ENCODE measurements around the gene TMPRSS9. TPM values are rescaled to one million over a fixed set of nuclear protein-coding genes. Genes with fewer than 3 reads are reported as not detected.

Gene TMPRSS9
- polyA plus RNA-seq, 1 donor (not counting 4 experiments of a cell fraction or from before 2014, with no cell fraction given) = not detected

DNA sequence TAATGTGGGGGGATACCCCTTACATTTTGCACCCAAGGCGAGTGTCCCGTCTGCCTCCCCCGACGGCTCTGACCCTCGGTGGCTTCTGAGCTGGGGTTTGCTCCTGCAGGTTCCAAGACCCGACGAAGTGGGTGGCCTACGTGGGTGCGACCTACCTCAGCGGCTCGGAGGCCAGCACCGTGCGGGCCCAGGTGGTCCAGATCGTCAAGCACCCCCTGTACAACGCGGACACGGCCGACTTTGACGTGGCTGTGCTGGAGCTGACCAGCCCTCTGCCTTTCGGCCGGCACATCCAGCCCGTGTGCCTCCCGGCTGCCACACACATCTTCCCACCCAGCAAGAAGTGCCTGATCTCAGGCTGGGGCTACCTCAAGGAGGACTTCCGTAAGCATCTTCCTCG, 48.2 kb downstream of the TMPRSS9 start:
- H4K20me1 ChIP-seq (ENCODE audit: control insufficient read depth, extremely low read depth, insufficient read depth, low read length) = no peaks in the 10 kb centered on the region
- H3K9me3 ChIP-seq (ENCODE audit: control insufficient read depth, low read depth, low read length) = peaks cover 2% of the 10 kb centered on the region
- no peak overlapping the region for H3K4me3 ChIP-seq (ENCODE audit: control insufficient read depth in 2 of 3, extremely low read depth in 1 of 3, insufficient read depth in 2 of 3, low read depth in 1 of 3, low read length in 3 of 3)
- H3K79me2 ChIP-seq (ENCODE audit: control insufficient read depth, insufficient read depth, low read length) = no peaks in the 10 kb centered on the region
- H3K9ac ChIP-seq (ENCODE audit: control insufficient read depth, extremely low read depth, insufficient read depth, low read length) = no peak overlapping the region
- dilution Hi-C loops (cut with MboI; ENCODE audit: extremely low pct_ligation_motif_present, low sequenced_read_pairs) = no loop called here
- no peak overlapping the region for H2AFZ ChIP-seq (ENCODE audit: control insufficient read depth, low read length)
- TF ChIP-seq EZH2 (IDR thresholded peaks at IDR 0.05; ENCODE audit: low read length) = no peak
- TF ChIP-seq, protein P1, sequence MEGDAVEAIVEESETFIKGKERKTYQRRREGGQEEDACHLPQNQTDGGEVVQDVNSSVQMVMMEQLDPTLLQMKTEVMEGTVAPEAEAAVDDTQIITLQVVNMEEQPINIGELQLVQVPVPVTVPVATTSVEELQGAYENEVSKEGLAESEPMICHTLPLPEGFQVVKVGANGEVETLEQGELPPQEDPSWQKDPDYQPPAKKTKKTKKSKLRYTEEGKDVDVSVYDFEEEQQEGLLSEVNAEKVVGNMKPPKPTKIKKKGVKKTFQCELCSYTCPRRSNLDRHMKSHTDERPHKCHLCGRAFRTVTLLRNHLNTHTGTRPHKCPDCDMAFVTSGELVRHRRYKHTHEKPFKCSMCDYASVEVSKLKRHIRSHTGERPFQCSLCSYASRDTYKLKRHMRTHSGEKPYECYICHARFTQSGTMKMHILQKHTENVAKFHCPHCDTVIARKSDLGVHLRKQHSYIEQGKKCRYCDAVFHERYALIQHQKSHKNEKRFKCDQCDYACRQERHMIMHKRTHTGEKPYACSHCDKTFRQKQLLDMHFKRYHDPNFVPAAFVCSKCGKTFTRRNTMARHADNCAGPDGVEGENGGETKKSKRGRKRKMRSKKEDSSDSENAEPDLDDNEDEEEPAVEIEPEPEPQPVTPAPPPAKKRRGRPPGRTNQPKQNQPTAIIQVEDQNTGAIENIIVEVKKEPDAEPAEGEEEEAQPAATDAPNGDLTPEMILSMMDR (optimal IDR thresholded peaks at IDR 0.05 in 1 of 3, IDR thresholded peaks at IDR 0.05 in 1 of 3, conservative IDR thresholded peaks at IDR 0.05 in 1 of 3; ENCODE audit: extremely low read depth in 1 of 3, insufficient read depth in 2 of 3, low read length in 3 of 3) = no peak
- no peaks in the 10 kb centered on the region for H3K36me3 ChIP-seq (ENCODE audit: control insufficient read depth in 2 of 2, extremely low read depth in 1 of 2, insufficient read depth in 2 of 2, low read length in 2 of 2)
- no peaks in the 10 kb centered on the region for H3K4me1 ChIP-seq (ENCODE audit: control insufficient read depth, extremely low read depth, insufficient read depth, low read length)
- no peak overlapping the region for H3K27ac ChIP-seq (ENCODE audit: control insufficient read depth, insufficient read depth, low read length)
- H3K27me3 ChIP-seq (ENCODE audit: control insufficient read depth, extremely low read depth, insufficient read depth, low read length) = no peaks in the 10 kb centered on the region
- DNase-seq (ENCODE audit: low read depth, low spot score) (no peak), FAIRE-seq (no peak)
- H3K4me2 ChIP-seq (ENCODE audit: control insufficient read depth, extremely low read depth, insufficient read depth, low read depth, low read length) = no peak overlapping the region
- H3K9me1 ChIP-seq (ENCODE audit: control insufficient read depth, extremely low read depth, insufficient read depth, low read length) = no peaks in the 10 kb centered on the region

DNA sequence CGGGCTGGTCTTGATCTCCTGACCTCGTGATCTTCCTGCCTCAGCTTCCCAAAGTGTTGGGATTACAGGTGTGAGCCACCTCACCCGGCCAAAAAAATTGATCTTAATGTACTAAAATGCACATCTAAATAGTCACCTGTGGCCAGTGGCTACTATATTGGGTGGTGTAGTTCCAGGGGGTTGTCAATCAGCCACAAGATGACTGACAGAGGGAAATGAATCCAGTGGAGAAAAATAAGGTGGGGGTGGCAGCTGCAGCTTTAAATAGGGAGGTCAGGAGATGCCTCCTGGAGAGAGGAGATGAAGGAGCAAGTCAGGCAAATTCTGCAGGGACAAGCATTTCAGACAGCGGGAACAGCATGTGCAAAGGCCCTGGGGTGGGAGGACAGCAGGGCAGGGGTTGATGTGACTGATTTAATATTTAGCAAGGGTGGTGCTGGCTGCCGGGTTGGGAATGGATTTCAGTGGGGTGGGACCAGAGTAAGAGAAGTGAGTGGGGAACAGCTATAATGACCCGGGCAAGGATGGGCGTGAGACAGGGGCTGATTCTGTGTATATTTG, 49.4 kb downstream of the TMPRSS9 start:
- FAIRE-seq (no peak), DNase-seq (ENCODE audit: low read depth, low spot score) (no peak)
- H2AFZ ChIP-seq (ENCODE audit: control insufficient read depth, low read length) = no peak overlapping the region
- TF ChIP-seq, protein P1 (optimal IDR thresholded peaks at IDR 0.05 in 1 of 3, IDR thresholded peaks at IDR 0.05 in 1 of 3, conservative IDR thresholded peaks at IDR 0.05 in 1 of 3; ENCODE audit: extremely low read depth in 1 of 3, insufficient read depth in 2 of 3, low read length in 3 of 3) = no peak
- TF ChIP-seq EZH2 (IDR thresholded peaks at IDR 0.05; ENCODE audit: low read length) = no peak
- H3K9me1 ChIP-seq (ENCODE audit: control insufficient read depth, extremely low read depth, insufficient read depth, low read length) = no peaks in the 10 kb centered on the region
- no peak overlapping the region for H3K27ac ChIP-seq (ENCODE audit: control insufficient read depth, insufficient read depth, low read length)
- H3K9me3 ChIP-seq (ENCODE audit: control insufficient read depth, low read depth, low read length) = peaks cover 2% of the 10 kb centered on the region
- H3K36me3 ChIP-seq (ENCODE audit: control insufficient read depth in 2 of 2, extremely low read depth in 1 of 2, insufficient read depth in 2 of 2, low read length in 2 of 2) = no peaks in the 10 kb centered on the region
- H3K4me3 ChIP-seq (ENCODE audit: control insufficient read depth in 2 of 3, extremely low read depth in 1 of 3, insufficient read depth in 2 of 3, low read depth in 1 of 3, low read length in 3 of 3) = no peak overlapping the region
- dilution Hi-C loops (cut with MboI; ENCODE audit: extremely low pct_ligation_motif_present, low sequenced_read_pairs) = no loop called here
- H3K9ac ChIP-seq (ENCODE audit: control insufficient read depth, extremely low read depth, insufficient read depth, low read length) = no peak overlapping the region
- no peak overlapping the region for H3K4me2 ChIP-seq (ENCODE audit: control insufficient read depth, extremely low read depth, insufficient read depth, low read depth, low read length)
- no peaks in the 10 kb centered on the region for H3K79me2 ChIP-seq (ENCODE audit: control insufficient read depth, insufficient read depth, low read length)
- H3K4me1 ChIP-seq (ENCODE audit: control insufficient read depth, extremely low read depth, insufficient read depth, low read length) = no peaks in the 10 kb centered on the region
- no peaks in the 10 kb centered on the region for H4K20me1 ChIP-seq (ENCODE audit: control insufficient read depth, extremely low read depth, insufficient read depth, low read length)
- H3K27me3 ChIP-seq (ENCODE audit: control insufficient read depth, extremely low read depth, insufficient read depth, low read length) = no peaks in the 10 kb centered on the region
